ENCODE measurements around the gene NMU. TPM values are rescaled to one million over a fixed set of nuclear protein-coding genes. Genes with fewer than 3 reads are reported as not detected.

Gene NMU
- total and polyA plus RNA-seq, 10 of the 15 experiments (the other 5 are each of a cell fraction or from before 2014, with no cell fraction given): 0.33 TPM; not detected in 9

- H2AFZ ChIP-seq (ENCODE audit: control insufficient read depth, low read depth, low read length): no peak overlapping the region
- H3K4me2 ChIP-seq (ENCODE audit: control insufficient read depth, insufficient read depth): no peak overlapping the region
- H3K9ac ChIP-seq (ENCODE audit: control insufficient read depth, insufficient read depth, low read length): no peak overlapping the region
- no peak for FAIRE-seq
- no peak overlapping the region for H3K4me3 ChIP-seq
- H3K79me2 ChIP-seq (ENCODE audit: control insufficient read depth, insufficient read depth, low read length): no peaks in the 10 kb centered on the region
- H3K27ac ChIP-seq (ENCODE audit: control insufficient read depth, insufficient read depth): no peak overlapping the region
- RAD21 ChIA-PET (ENCODE audit: unreplicated experiment): no interaction called here
- POLR2A ChIA-PET: no interaction called here
- BruUV-seq (replicated peaks): no TSS peak
- H3K4me1 ChIP-seq (ENCODE audit: control insufficient read depth, insufficient read depth, low read length): peaks cover 1% of the 10 kb centered on the region; the same call in 1 of the 2 replicates
- H3K36me3 ChIP-seq (ENCODE audit: control insufficient read depth in 2 of 2, insufficient read depth in 2 of 2, low read length in 1 of 2): no peaks in the 10 kb centered on the region
- no peak for TF ChIP-seq TCF12 (IDR thresholded peaks at IDR 0.05; ENCODE audit: low read depth, low read length)
- TF ChIP-seq JUND (IDR thresholded peaks at IDR 0.05; ENCODE audit: low read depth, low read length): no peak
- TF ChIP-seq TAF1 (IDR thresholded peaks at IDR 0.05; ENCODE audit: borderline replicate concordance, low read depth, low read length): no peak
- no peak for TF ChIP-seq NR2C1 (IDR thresholded peaks at IDR 0.05)
- TF ChIP-seq MTA3 (IDR thresholded peaks at IDR 0.05; ENCODE audit: borderline replicate concordance, low read length): no peak
- TF ChIP-seq MEF2B (IDR thresholded peaks at IDR 0.05; ENCODE audit: partially characterized antibody, poor library complexity, severe bottlenecking): no peak
- no peak for TF ChIP-seq KDM1A (IDR thresholded peaks at IDR 0.05; ENCODE audit: borderline replicate concordance)
- no peak for TF ChIP-seq ZNF687 (IDR thresholded peaks at IDR 0.05)
- DNase-seq (ENCODE audit: low read depth, low spot score): no peak
- intact Hi-C loops (cut with micrococcal nuclease; ENCODE audit: unreplicated experiment): no loop called here
- SMC1A ChIA-PET (ENCODE audit: uncharacterized antibody, unreplicated experiment): no interaction called here
- CTCF ChIA-PET: interaction anchor here (0.7 kb wide), 1 partner anchor 11 kb away, joined by 3 read pairs; no protein-coding TSS in a partner anchor
- peaks cover 0 to 3% of the 10 kb centered on the region in 2 experiments; a peak in 1 of 4 replicates for H3K27me3 ChIP-seq (replicated peaks in 1 of 2; ENCODE audit: control insufficient read depth in 2 of 2, insufficient read depth in 2 of 2, low read length in 1 of 2)
- ATAC-seq: no peak
- WGBS (ENCODE audit: insufficient coverage, insufficient replicate concordance, low lambda C conversion rate, missing lambda C conversion rate): 52% methylated on average over 3 of the region's 3 CpGs
- H4K20me1 ChIP-seq (ENCODE audit: control insufficient read depth, insufficient read depth): no peaks in the 10 kb centered on the region
- no peaks in the 10 kb centered on the region for H3K9me3 ChIP-seq (replicated peaks; ENCODE audit: control insufficient read depth, insufficient read depth, low read length)
- in situ Hi-C loops (cut with MboI): no loop called here
Measured at GRCh38 chr4:55612341-55612740, 23.8 kb downstream of the NMU start.

Data from GM12878 (cell line).